H1 (cell line): ENCODE data around the gene SCPEP1. TPM values are rescaled to one million over a fixed set of nuclear protein-coding genes. Genes with fewer than 3 reads are reported as not detected.

Source experiments
- BRCA1 ChIP-seq: IDR thresholded peaks from 2 replicates; pipeline ENCODE4 v1.6.1; 2012; ENCODE audit warnings: low read depth, low read length, improper control_type of control experiment
- EGR1 ChIP-seq: IDR thresholded peaks from 2 replicates; pipeline ENCODE4 v1.6.1; 2011; ENCODE audit warnings: low read depth, low read length, borderline replicate concordance
- EZH2 ChIP-seq: fragments of 200-600 bp; sonication (generic); IDR thresholded peaks from 2 replicates; pipeline ENCODE4 v1.7.1; 2012; ENCODE audit warnings: low read depth, mild to moderate bottlenecking, moderate library complexity, low read length, inconsistent platforms; ENCODE audit not compliant: severe bottlenecking
- GABPA ChIP-seq: IDR thresholded peaks from 2 replicates; pipeline ENCODE4 v1.6.1; 2011; ENCODE audit warnings: mild to moderate bottlenecking, low read length, moderate library complexity, borderline replicate concordance; ENCODE audit not compliant: insufficient read depth
- POU5F1 ChIP-seq: IDR thresholded peaks from 2 replicates; pipeline ENCODE4 v1.6.1; 2011; ENCODE audit warnings: low read depth, mild to moderate bottlenecking, low read length, moderate library complexity
- RNF2 ChIP-seq: fragments of 200-900, 300-1000 bp; sonication (generic); IDR thresholded peaks from 2 replicates; pipeline ENCODE4 v1.7.1; 2016; ENCODE audit warnings: borderline replicate concordance, low read depth, mild to moderate bottlenecking, antibody characterized with exemption, low read length; ENCODE audit not compliant: poor library complexity, severe bottlenecking; ENCODE audit errors: missing control alignments
- SIN3A ChIP-seq, 2 experiments: IDR thresholded peaks in 1 of 2; conservative IDR thresholded peaks in 1 of 2; 2 replicates each; pipeline ENCODE4 v1.6.1; 2011 to 2012; ENCODE audit warnings: low read length in 2 of 2, improper control_type of control experiment in 1 of 2, low read depth in 1 of 2, mild to moderate bottlenecking in 1 of 2
- SP2 ChIP-seq: IDR thresholded peaks from 2 replicates; pipeline ENCODE4 v1.6.1; 2012; ENCODE audit warnings: mild to moderate bottlenecking, low read length, inconsistent platforms
- SRF ChIP-seq: IDR thresholded peaks from 2 replicates; pipeline ENCODE4 v1.6.1; 2011; ENCODE audit warnings: mild to moderate bottlenecking, low read depth, low read length, moderate library complexity
- SUZ12 ChIP-seq: fragments of 200-600 bp; sonication (generic); IDR thresholded peaks from 2 replicates; pipeline ENCODE4 v1.6.1; 2012; ENCODE audit warnings: mild to moderate bottlenecking, inconsistent platforms, low read length, moderate library complexity, mixed read lengths
- TCF12 ChIP-seq: IDR thresholded peaks from 2 replicates; pipeline ENCODE4 v1.6.1; 2011; ENCODE audit warnings: low read depth, mild to moderate bottlenecking, low read length
- polyA plus RNA-seq, 7 experiments: library from polyadenylated mRNA; depleted of rRNA in 3 of 7; stranded (reverse) in 5 of 7; unstranded in 2 of 7; fragments of >200 nt in 5 of 7; fragments of 200-250 nt in 2 of 7; gene quantifications; 1 replicate in 5 of 7; 2 replicates in 1 of 7; 4 replicates in 1 of 7; pipeline versions ENCODE4 v1.2.1 to v1.2.3, GENCODE V29; 2011 to 2013; ENCODE audit warnings: missing spikeins in 2 of 7, mixed read lengths in 2 of 7
- total RNA-seq: library from RNA; stranded (reverse); fragmentation: NEBNext Ultra II Directional; extraction: Animal tissue kit (Norgen Biotek cat#: 25700); gene quantifications from 2 replicates; pipeline ENCODE4 v1.2.1, GENCODE V29; 2021
- TF ChIP-seq, protein P1 (sequence below): IDR thresholded peaks from 2 replicates; pipeline ENCODE4 v1.6.1; 2012; ENCODE audit warnings: low read length, inconsistent platforms

Gene SCPEP1
- total and polyA plus RNA-seq, 2 of the 8 experiments (the other 6 are each of a cell fraction or from before 2014, with no cell fraction given) = 30.7 to 52.6 TPM

DNA sequence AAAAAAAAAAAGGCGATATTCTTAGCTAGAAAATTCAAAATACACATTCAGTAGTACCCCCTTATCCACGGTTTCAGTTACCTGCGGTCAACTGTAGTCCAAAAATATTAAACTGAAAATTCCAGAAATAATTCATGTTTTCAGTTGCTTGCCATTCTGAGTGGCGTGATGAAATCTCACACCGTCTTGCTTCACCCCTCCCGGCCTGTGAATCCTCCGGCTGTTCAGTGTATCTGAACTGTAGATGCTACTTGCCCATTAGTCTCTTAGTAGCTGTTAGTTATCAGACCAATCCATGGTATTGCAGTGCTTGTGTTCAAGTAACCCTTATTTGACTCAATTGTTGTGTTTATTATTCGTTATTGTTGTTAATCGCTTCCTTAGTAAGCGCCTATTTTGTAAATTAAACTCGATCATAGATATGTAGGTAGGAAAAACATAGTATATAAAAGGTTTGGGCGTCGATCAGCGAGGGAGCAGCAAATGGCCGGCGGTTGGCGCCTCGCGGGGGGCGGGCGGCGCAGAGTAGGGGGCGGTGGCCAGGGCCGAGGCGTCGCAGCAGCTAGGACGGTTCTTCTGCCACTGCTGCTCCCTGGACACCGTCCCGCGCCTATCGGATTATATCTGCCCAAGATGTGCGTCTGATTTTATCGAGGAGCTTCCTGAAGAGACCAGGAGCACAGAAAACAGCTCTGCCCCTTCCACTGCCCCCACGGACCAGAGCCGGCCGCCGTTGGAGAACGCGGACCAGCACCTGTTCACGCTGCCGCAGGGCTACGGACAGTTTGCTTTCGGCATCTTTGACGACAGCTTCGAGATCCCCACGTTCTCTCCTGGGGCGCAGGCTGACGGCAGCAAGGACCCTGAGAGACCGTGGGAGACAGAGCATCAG lies 67.3 kb downstream of the SCPEP1 start (continued):
- TF ChIP-seq, protein P1, sequence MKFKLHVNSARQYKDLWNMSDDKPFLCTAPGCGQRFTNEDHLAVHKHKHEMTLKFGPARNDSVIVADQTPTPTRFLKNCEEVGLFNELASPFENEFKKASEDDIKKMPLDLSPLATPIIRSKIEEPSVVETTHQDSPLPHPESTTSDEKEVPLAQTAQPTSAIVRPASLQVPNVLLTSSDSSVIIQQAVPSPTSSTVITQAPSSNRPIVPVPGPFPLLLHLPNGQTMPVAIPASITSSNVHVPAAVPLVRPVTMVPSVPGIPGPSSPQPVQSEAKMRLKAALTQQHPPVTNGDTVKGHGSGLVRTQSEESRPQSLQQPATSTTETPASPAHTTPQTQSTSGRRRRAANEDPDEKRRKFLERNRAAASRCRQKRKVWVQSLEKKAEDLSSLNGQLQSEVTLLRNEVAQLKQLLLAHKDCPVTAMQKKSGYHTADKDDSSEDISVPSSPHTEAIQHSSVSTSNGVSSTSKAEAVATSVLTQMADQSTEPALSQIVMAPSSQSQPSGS = no peak
- TF ChIP-seq POU5F1 (no peak), SP2 (no peak), RNF2 (no peak), EGR1 (no peak), BRCA1 (no peak), SUZ12 (no peak), EZH2 (no peak), SIN3A (conservative IDR thresholded peaks at IDR 0.05 in 1 of 2, IDR thresholded peaks at IDR 0.05 in 1 of 2; ENCODE audit: low read depth in 1 of 2, low read length in 2 of 2) (no peak), TCF12 (no peak), SRF (no peak), GABPA (no peak)
